HG03469 (cell line): Measurements from ENCODE around the gene HOXA13.

Source experiments
- ATAC-seq: cut with Tn5 transposase; IDR thresholded peaks from one replicate; pipeline ENCODE4 v1.9.1; 2021; ENCODE audit warnings: mild to moderate bottlenecking, moderate library complexity, moderate number of reproducible peaks; ENCODE audit not compliant: unreplicated experiment

Gene HOXA13

DNA sequence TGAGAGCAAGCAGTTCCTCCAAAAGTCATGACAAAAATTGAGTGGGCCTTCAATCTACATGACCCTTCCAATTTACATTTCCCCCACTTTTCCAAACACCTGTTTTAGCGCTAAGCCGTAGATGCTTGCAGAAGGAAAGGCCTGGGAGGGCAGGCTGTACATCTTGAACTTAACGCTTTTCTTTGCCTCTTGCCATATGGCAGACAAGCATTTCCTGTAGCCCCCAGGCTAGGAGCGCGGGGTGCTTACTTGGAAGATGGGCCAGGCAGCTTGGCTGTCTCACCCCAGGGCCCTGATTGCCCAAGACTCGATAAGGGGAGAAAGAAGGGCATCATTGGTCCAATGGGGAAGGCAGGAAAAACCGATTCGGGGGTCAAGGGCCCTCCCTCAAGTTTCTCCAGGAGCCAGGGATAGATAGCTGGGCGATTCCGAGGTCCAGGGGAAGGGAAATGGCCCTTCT, 27.5 kb downstream of the HOXA13 start:
- ATAC-seq: no peak

GRCh38 chr7:27171637-27172314, 28.1 kb downstream of the HOXA13 start:
- no peak for ATAC-seq

DNA sequence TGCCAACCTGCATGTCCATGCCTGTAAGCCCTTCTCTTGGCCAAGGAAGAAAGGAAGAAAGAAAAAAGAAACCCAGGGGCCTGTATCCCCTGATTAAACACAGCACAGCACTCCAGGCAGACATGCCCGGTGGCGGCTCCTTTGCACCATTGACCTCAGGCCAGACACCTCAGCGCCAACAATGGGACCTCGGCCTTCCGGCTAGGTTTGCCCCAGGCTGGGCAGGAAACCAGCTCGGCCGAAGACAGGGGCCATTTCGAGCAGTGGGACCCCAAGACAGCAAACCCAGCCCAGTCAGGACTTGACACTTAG, 28.6 kb downstream of the HOXA13 start:
- no peak for ATAC-seq

DNA sequence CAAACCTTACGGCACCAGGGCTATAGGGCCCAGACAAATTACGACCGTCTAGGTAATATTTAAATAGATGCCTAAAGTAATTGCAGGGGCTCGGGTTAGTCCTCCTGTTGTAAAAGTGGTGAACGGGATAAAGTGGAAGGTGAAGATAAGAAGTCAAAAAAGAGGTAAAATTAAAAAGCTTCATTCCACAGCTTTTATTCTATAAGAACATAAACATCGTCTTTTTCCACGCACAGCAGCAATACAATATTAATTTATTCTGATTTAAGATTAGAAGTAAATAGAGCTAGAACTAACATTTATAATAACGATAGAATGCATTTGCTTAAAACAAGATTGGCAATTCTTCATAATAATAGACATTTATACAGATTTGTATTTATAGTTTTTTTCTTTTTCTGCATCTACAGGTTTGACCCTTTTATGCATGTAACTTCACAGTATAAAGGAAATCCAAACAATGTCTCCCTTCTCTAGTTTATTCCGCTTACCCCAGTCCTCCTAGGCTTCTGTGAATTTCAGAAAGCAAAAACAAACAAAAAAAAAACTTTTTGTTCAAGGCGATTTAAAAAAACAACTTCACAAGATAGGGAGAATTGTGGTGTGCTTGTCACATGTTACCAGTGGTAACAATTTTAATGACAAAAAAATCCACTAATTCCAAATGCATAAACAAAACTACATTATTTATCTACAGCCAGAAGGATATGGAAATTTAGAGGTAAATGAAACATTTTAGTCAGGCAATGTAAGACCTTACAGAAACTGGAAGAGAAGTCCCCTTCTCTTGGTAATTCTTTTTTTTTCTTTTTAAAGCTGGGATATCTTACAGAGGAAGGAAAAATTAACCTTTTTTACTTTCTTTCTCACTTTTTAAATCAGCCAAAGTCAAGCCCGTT, 29.2 kb downstream of the HOXA13 start:
- no peak for ATAC-seq

DNA sequence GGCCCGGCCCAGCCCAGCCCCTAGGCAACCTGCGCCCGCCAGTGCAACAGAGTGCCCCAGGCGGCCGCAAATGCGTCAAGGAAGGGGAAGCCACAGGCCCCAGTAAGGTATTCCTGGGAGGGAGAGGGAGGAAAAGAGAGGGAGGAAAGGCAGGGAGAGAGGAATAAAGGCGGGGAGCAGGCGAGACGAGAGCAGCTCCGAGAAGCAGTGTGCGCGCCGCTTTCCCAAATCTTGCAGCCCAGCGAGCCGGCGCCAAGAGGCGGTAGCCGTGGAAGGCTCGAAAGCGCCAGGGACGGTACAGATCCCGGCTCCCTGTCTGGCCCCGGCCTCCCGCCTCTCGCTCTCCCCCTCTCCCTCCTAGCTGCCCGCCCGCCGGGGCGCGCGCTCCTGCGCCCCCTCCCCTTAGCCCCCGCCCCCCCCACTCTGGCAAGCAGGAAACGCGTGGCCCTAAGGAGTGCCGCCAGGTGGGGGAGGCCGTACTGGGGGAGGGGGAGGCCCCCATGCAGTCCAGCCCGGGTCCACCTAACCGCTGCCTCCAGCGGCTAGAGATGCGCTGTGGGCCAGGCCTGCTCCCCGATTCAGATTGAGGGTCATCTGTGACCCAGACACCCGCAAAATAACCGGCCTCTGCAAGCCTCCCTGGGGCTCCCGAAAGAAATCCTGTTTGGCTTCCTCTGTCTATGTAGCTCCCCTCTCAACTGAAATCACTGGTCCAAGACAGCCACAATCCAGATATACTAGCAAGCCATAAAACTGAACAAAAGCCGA, 30.0 kb downstream of the HOXA13 start:
- no peak for ATAC-seq

DNA sequence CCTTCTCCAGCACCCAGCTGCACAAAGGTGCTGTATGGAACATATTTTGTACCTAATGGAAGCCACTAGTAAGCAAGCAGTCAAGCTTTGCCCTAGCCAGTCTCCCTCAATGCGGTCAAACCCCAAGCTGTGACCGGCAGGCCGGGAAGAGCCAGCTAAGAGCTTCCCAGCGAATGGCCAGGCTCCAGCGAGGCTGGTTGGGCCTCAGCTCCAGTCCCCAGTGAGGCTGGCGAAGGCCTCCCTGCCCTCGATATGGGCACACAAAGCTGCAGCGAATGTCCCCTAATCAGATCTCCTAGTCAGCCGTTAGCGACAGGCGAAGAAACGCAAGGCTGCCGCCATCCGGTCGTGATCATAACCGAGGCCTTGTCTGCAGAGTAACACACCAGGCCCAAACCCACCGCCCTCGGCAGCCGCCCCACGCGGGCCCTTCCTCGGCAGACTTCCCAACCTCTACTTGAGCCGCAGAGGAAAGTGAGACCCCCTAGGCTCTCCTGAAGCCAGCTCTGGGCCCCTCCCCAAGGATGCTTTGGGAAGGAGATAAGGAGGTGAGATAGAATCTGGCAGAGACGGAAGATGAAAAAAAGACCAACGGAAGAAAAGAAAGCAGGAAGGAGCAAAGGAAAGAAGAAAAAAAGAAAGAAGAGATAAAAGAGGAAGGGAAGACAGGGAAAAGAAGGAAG, 31.5 kb downstream of the HOXA13 start:
- ATAC-seq: no peak

DNA sequence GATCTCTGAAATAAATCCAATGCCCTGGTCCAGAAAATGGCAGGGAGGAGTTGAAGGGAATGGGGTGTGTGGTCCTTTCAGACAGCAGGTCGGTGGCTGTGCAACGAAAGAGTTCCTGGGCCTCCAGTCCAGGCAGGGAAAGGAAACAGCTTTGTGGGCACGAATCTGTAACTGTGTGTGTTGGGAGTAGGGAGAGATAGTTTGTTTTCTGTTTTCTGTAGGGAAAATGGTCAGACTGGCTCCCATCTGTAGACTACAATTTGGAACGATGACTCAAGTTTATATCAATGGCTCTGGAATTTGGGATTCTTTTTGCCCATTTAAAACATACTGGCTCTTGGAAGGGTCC, 32.0 kb downstream of the HOXA13 start:
- no peak for ATAC-seq

GRCh38 chr7:27166531-27167505, 33.1 kb downstream of the HOXA13 start:
- no peak for ATAC-seq

GRCh38 chr7:27165996-27166530, 33.8 kb downstream of the HOXA13 start:
- ATAC-seq: no peak

DNA sequence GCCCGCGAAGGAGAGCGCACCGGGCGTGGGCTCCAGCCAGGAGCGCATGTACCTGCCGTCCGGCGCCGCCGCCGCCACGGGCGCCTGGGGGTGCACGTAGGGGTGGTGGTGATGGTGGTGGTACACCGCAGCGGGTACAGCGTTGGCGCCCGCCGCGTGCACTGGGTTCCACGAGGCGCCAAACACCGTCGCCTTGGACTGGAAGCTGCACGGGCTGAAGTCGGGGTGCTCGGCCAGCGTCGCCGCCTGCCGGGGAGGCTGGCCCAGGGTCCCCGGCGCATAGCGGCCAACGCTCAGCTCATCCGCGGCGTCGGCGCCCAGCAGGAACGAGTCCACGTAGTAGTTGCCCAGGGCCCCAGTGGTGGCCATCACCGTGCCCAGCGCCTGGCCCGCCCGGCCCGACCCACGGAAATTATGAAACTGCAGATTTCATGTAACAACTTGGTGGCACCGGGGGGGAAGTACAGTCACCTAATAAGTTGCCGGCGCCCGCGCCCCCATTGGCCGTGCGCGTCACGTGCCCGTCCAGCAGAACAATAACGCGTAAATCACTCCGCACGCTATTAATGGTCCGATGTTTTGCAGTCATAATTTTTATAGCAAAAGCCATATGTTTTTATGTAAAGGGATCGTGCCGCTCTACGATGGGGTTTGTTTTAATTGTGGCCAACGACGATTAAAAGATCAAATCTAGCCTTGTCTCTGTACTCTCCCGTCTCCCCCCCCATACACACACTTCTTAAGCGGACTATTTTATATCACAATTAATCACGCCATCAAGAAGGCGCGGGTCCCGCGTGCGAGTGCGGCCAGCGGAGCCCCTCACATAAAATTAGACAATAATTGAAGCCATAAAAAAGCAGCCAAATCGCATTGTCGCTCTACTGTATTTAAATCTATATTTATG, 34.5 kb downstream of the HOXA13 start, which contains the start of gene HOXA9:
Gene HOXA9 (minus strand): TSS at position 449 of the 907 bp plus-strand sequence. CDS start 80 bp downstream, at position 369.
- no peak for ATAC-seq

GRCh38 chr7:27164367-27165088, 35.4 kb downstream of the HOXA13 start:
- ATAC-seq: no peak

GRCh38 chr7:27164045-27164366, 35.9 kb downstream of the HOXA13 start:
- ATAC-seq: no peak

DNA sequence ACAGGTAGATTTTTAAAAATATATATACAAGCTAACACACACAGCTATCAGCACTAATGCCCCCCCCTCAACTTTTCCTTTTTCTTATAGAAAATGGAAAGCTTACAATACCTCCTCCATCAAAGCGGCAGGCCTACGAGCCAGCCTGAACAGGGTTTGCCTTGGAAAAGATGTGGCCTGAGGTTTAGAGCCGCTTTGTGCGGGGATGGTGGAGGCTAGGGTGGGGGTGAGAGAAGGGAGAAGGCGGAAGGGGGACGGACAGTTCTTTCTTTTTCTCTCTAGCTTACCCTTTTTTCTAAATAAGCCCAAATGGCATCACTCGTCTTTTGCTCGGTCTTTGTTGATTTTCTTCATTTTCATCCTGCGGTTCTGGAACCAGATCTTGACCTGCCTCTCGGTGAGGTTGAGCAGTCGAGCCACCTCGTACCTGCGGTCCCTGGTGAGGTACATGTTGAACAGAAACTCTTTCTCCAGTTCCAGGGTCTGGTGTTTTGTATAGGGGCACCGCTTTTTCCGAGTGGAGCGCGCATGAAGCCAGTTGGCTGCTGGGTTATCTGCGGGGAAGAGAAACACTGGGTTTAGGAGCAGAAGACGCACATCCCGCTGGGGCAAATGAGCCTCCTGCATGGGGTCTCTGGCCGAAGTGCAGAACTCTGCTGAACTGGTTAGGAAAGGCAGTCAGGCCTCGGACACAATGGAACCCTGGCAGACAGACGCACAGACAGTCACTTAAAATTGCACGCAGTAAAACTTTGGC, 36.4 kb downstream of the HOXA13 start:
- no peak for ATAC-seq

GRCh38 chr7:27162561-27163287, 37.2 kb downstream of the HOXA13 start:
- ATAC-seq: no peak

DNA sequence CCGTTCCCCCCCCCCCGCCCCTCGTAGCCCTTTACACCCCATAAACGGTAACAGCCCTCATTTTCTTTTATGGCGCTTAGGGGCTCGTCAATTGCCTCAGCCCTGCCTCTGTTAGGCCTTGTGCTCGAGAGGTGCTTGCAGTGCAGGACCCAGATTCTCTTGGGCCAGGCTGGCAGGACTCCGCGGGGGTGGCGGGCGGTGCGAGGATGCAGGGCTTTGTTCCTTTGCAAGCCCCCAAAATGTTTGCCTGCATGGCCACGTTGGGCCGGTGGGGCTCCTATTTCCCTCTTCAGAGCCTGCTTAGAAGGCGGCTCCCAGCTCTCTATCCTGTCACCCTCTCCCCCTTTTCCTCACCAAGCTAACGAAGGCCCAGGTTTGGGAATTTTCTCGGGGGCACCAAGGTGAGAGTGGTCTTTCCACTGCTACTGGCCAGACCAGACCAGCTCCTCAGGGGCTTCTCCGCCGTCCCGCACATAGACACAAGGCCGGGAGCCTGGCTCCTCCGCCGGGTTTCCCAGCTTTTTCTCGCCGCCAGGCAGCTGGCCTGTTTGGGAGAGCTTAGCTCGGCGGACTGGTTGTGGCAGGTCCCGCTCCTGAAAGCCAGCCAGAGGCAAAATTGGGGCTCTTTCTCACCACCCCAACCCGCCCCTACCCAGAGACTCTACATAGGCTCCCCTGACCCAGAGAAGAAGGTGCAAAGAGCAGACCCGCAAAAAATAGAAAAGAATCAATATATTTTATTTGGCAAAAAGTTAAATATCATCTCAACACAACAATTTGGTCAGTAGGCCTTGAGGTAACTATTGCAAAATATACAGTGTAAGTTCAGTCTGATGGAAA, 38.0 kb downstream of the HOXA13 start:
- no peak for ATAC-seq
